PC-3 (cell line): Measurements from ENCODE around the gene HYLS1. TPM values are rescaled to one million over a fixed set of nuclear protein-coding genes. Genes with fewer than 3 reads are reported as not detected.
"Not testable (repeated sequence)": the region's sequence is repeated elsewhere in the genome, so short reads cannot be mapped to it uniquely, and the experiment has no call there.

Source experiments
- ATAC-seq: fragments of 200-7000 bp; cut with Tn5 transposase; 2 replicates; pipeline ENCODE4 v1.9.1; 2020; ENCODE audit warnings: mild to moderate bottlenecking, moderate library complexity
- BruUV-seq: library from RNA; stranded (reverse); fragments of 400-500 nt; replicated peaks from 2 replicates; lab custom pipeline; 2021; lab: Mats Ljungman, UMichigan
- CTCF ChIA-PET: fragments of 300-600 bp; sonication (Branson Sonifier 250); formaldehyde crosslinking; loops from one replicate; lab custom pipeline; 2022; ENCODE audit warnings: antibody characterized with exemption; lab: Charles Lee
- POLR2A ChIA-PET: fragments of 300-600 bp; sonication (Branson Sonifier 250); formaldehyde crosslinking; loops from one replicate; lab custom pipeline; 2022; ENCODE audit warnings: antibody characterized with exemption; ENCODE audit not compliant: unreplicated experiment; lab: Charles Lee
- DNase-seq: peaks from one replicate; pipeline ENCODE4 v3.0.0-alpha.2; 2015
- H2AFZ ChIP-seq: fragments of 300-600 bp; sonication (generic); 2 replicates; pipeline ENCODE4 v1.6.0; 2016; ENCODE audit warnings: antibody characterized with exemption, low read length
- H3F3A ChIP-seq: fragments of 300-600 bp; sonication (generic); one replicate; pipeline ENCODE4 v1.6.0; 2017; ENCODE audit warnings: antibody characterized with exemption, low read length, control low read depth, mild to moderate bottlenecking; ENCODE audit not compliant: unreplicated experiment
- H3K27ac ChIP-seq: fragments of 300-600 bp; sonication (generic); 2 replicates; pipeline ENCODE4 v1.5.1; 2016; ENCODE audit warnings: mild to moderate bottlenecking, low read length
- H3K27me3 ChIP-seq: fragments of 300-600 bp; sonication (generic); 2 replicates; pipeline ENCODE4 v1.6.1; 2016; ENCODE audit warnings: low read length, mixed read lengths
- H3K36me3 ChIP-seq: fragments of 300-600 bp; sonication (generic); 2 replicates; pipeline ENCODE4 v1.6.1; 2016; ENCODE audit warnings: low read depth, mixed run types, low read length, mixed read lengths
- H3K4me1 ChIP-seq: fragments of 300-600 bp; sonication (generic); 2 replicates; pipeline ENCODE4 v1.5.1; 2016; ENCODE audit warnings: low read length; ENCODE audit not compliant: insufficient read depth
- H3K4me2 ChIP-seq: fragments of 300-600 bp; sonication (generic); 2 replicates; pipeline ENCODE4 v1.6.0; 2016; ENCODE audit warnings: low read length
- H3K4me3 ChIP-seq: fragments of 300-600 bp; sonication (generic); 2 replicates; pipeline ENCODE4 v1.5.1; 2016; ENCODE audit warnings: mild to moderate bottlenecking, low read length, mixed read lengths
- H3K79me2 ChIP-seq: fragments of 300-600 bp; sonication (generic); 2 replicates; pipeline ENCODE4 v1.6.1; 2017; ENCODE audit warnings: low read length, mixed read lengths
- H3K9ac ChIP-seq: fragments of 300-600 bp; sonication (generic); 2 replicates; pipeline ENCODE4 v1.6.0; 2016; ENCODE audit warnings: mild to moderate bottlenecking, low read length
- H3K9me2 ChIP-seq: fragments of 300-600 bp; sonication (generic); replicated peaks from 2 replicates; pipeline ENCODE4 v1.6.1; 2016; ENCODE audit warnings: mixed run types, low read length, mixed read lengths
- H3K9me3 ChIP-seq: fragments of 300-600 bp; sonication (generic); 2 replicates; pipeline ENCODE4 v1.6.1; 2016; ENCODE audit warnings: low read length, mixed read lengths
- H4K20me1 ChIP-seq: fragments of 300-600 bp; sonication (generic); 2 replicates; pipeline ENCODE4 v1.6.1; 2016; ENCODE audit warnings: low read length, mixed read lengths
- CTCF ChIP-seq: fragments of 300-600 bp; sonication (generic); conservative IDR thresholded peaks from 2 replicates; pipeline ENCODE4 v1.5.1; 2017; ENCODE audit warnings: antibody characterized with exemption, low read depth, mild to moderate bottlenecking, low read length
- EZH2 ChIP-seq: fragments of 300-600 bp; sonication (generic); IDR thresholded peaks from one replicate; pipeline ENCODE4 v1.6.1; 2017; ENCODE audit warnings: antibody characterized with exemption, mild to moderate bottlenecking, low read length; ENCODE audit not compliant: unreplicated experiment
- EZH2phosphoT487 ChIP-seq: fragments of 300-600 bp; sonication (generic); IDR thresholded peaks from 2 replicates; pipeline ENCODE4 v1.6.1; 2018; ENCODE audit warnings: mild to moderate bottlenecking, antibody characterized with exemption, low read length, borderline replicate concordance
- intact Hi-C: fragments of 100-400 bp; cut with micrococcal nuclease; formaldehyde crosslinking; loops from 2 replicates; pipeline ENCODE4 v1.9.0; 2023
- total RNA-seq: library from RNA; depleted of rRNA; stranded (reverse); fragments of >200 nt; gene quantifications from 2 replicates; pipeline ENCODE4 v1.2.3, GENCODE V29; 2014

Gene HYLS1
- total RNA-seq, 1 experiment from 2014 or later, result 23.5 TPM

GRCh38 chr11:125910226-125910849, 22.9 kb downstream of the HYLS1 start:
- H3K4me3 ChIP-seq, result peak overlapping the region; percentile 25; the same call in 1 of the 2 replicates
- no TSS peak for BruUV-seq
- ChIA-PET POLR2A (interaction anchor here (0.6 kb wide), 2 partner anchors 130 to 287 kb away, joined by 4 to 5 read pairs; no protein-coding TSS in a partner anchor), CTCF (no interaction called here)
- H3F3A ChIP-seq, result no peaks in the 10 kb centered on the region
- peaks cover 22% of the 10 kb centered on the region; the same call in 1 of the 2 replicates for H3K27me3 ChIP-seq
- H4K20me1 ChIP-seq, result no peaks in the 10 kb centered on the region
- no peaks in the 10 kb centered on the region for H3K79me2 ChIP-seq
- DNase-seq (peak; percentile 8), ATAC-seq (peak; percentile 29; the same call in 1 of the 2 replicates)
- no peak for TF ChIP-seq EZH2
- TF ChIP-seq CTCF, result no peak
- TF ChIP-seq EZH2phosphoT487, result no peak
- H3K9me2 ChIP-seq, result no peaks in the 10 kb centered on the region
- H3K4me1 ChIP-seq, result no peaks in the 10 kb centered on the region
- no peaks in the 10 kb centered on the region for H3K36me3 ChIP-seq
- H3K4me2 ChIP-seq, result peak overlapping the region; percentile 51
- intact Hi-C loops, result no loop called here
- H2AFZ ChIP-seq, result no peak overlapping the region
- H3K9me3 ChIP-seq, result no peaks in the 10 kb centered on the region
- H3K9ac ChIP-seq, result no peak overlapping the region
- no peak overlapping the region for H3K27ac ChIP-seq

- peaks cover 35% of the 10 kb centered on the region for H3K27me3 ChIP-seq
- POLR2A ChIA-PET, H2AFZ ChIP-seq, BruUV-seq, ATAC-seq, H3K27ac ChIP-seq, H3K4me3 ChIP-seq, H3K36me3 ChIP-seq, H3K4me1 ChIP-seq, H3K4me2 ChIP-seq, DNase-seq, H3F3A ChIP-seq, intact Hi-C loops, H3K9me3 ChIP-seq, H3K9me2 ChIP-seq, H4K20me1 ChIP-seq, H3K9ac ChIP-seq, H3K79me2 ChIP-seq, CTCF ChIA-PET: not testable (repeated sequence)
These were observed 27.1 kb downstream of the HYLS1 start for GRCh38 chr11:125914601-125915000.

GRCh38 chr11:125916683-125917347, 29.3 kb downstream of the HYLS1 start:
- DNase-seq (peak; percentile 11), ATAC-seq (no peak)
- POLR2A ChIA-PET, result no interaction called here
- no peak overlapping the region for H3K4me2 ChIP-seq
- no peaks in the 10 kb centered on the region for H3K36me3 ChIP-seq
- H3K79me2 ChIP-seq, result no peaks in the 10 kb centered on the region
- no peak overlapping the region for H2AFZ ChIP-seq
- H3K27ac ChIP-seq, result no peak overlapping the region
- CTCF ChIA-PET, result interaction anchor here (1.1 kb wide), 1 partner anchor 197 kb away, joined by 3 read pairs; no protein-coding TSS in a partner anchor
- no peaks in the 10 kb centered on the region for H3K9me3 ChIP-seq
- no peaks in the 10 kb centered on the region for H3K9me2 ChIP-seq
- no peaks in the 10 kb centered on the region for H3K4me1 ChIP-seq
- intact Hi-C loops, result no loop called here
- H3K27me3 ChIP-seq, result peaks cover 23% of the 10 kb centered on the region
- no peak overlapping the region for H3K9ac ChIP-seq
- no TSS peak for BruUV-seq
- H3K4me3 ChIP-seq, result no peak overlapping the region
- no peaks in the 10 kb centered on the region for H4K20me1 ChIP-seq
- TF ChIP-seq EZH2phosphoT487 (no peak), EZH2 (no peak), CTCF (no peak)
- H3F3A ChIP-seq, result no peaks in the 10 kb centered on the region
